Tibial nerve (tissue), 3 donors: ENCODE results near the gene FBXL17.

Source experiments
- POLR2A ChIP-seq, 2 donors: fragments of 450-650 bp; IDR thresholded peaks; one replicate each; pipeline ENCODE4 v1.6.1; 2017; ENCODE audit warnings: antibody characterized with exemption in 2 of 2, mild to moderate bottlenecking in 2 of 2, moderate library complexity in 2 of 2
- TF ChIP-seq, protein P1 (sequence below), 5 experiments: fragments of 200-600 bp in 3 of 5; fragments of 450-650 bp in 2 of 5; sonication (generic) in 3 of 5; IDR thresholded peaks; one replicate each; pipeline ENCODE4 v1.5.1; 2016 to 2019; ENCODE audit warnings: antibody characterized with exemption in 5 of 5, mild to moderate bottlenecking in 3 of 5, moderate library complexity in 2 of 5

DNA sequence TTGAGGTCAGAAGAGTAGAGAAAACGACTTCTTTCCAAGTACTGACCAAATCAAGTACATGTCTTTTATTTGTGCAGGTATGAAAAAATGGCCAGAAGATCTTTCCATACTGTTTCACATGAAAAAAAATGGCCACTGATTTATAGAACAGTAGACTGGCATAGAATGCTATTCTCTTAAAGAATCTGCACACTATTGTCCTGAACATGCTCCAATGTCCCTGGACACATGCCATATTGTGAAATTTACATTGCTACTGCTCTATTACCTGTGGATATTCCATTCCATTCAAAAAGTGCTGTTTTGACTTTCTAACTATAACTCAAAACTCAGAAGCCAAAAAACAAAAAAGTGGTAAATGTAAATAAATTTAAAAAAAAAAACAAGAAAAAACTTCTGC lies 60.6 kb downstream of the FBXL17 start:
- TF ChIP-seq, protein P1, sequence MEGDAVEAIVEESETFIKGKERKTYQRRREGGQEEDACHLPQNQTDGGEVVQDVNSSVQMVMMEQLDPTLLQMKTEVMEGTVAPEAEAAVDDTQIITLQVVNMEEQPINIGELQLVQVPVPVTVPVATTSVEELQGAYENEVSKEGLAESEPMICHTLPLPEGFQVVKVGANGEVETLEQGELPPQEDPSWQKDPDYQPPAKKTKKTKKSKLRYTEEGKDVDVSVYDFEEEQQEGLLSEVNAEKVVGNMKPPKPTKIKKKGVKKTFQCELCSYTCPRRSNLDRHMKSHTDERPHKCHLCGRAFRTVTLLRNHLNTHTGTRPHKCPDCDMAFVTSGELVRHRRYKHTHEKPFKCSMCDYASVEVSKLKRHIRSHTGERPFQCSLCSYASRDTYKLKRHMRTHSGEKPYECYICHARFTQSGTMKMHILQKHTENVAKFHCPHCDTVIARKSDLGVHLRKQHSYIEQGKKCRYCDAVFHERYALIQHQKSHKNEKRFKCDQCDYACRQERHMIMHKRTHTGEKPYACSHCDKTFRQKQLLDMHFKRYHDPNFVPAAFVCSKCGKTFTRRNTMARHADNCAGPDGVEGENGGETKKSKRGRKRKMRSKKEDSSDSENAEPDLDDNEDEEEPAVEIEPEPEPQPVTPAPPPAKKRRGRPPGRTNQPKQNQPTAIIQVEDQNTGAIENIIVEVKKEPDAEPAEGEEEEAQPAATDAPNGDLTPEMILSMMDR (IDR thresholded peaks at IDR 0.05): no peak
- TF ChIP-seq POLR2A (IDR thresholded peaks at IDR 0.05): no peak
